SHP77 (cell line): Measurements from ENCODE around the gene PLAC8.
"Not testable (repeated sequence)": the region's sequence is repeated elsewhere in the genome, so short reads cannot be mapped to it uniquely, and the experiment has no call there.

Source experiments
- DNase-seq, 2 experiments: peaks; one replicate each; lab custom pipeline; 2025; lab: John Stamatoyannopoulos, UW

Gene PLAC8

GRCh38 chr4:83114576-83114975 lies at the start of gene PLAC8:
Gene PLAC8, minus strand, starts transcription at chr4:83114729. Its CDS starts 6,808 bp downstream, at chr4:83107921.
- no peak for DNase-seq

GRCh38 chr4:83153417-83153816 lies 38.9 kb upstream of the PLAC8 start:
- DNase-seq: no peak

GRCh38 chr4:83152746-83153145 lies 38.2 kb upstream of the PLAC8 start:
- DNase-seq: no peak

GRCh38 chr4:83151651-83152050 lies 37.1 kb upstream of the PLAC8 start:
- no peak for DNase-seq

GRCh38 chr4:83150653-83151330 lies 36.3 kb upstream of the PLAC8 start:
- DNase-seq: no peak

GRCh38 chr4:83149865-83150652 lies 35.5 kb upstream of the PLAC8 start:
- DNase-seq: no peak

- DNase-seq: no peak
Measured at GRCh38 chr4:83146841-83147240, 32.3 kb upstream of the PLAC8 start.

- not testable (repeated sequence) for DNase-seq
Measured at GRCh38 chr4:83145776-83146175, 31.2 kb upstream of the PLAC8 start.

GRCh38 chr4:83139514-83140156 lies 25.1 kb upstream of the PLAC8 start:
- no peak for DNase-seq

- no peak for DNase-seq
Measured at GRCh38 chr4:83138946-83139345, 24.4 kb upstream of the PLAC8 start.

- DNase-seq: no peak
Measured at GRCh38 chr4:83132065-83132464, 17.5 kb upstream of the PLAC8 start.

- DNase-seq: no peak
Measured at GRCh38 chr4:83129264-83129663, 14.7 kb upstream of the PLAC8 start.

GRCh38 chr4:83128240-83128929 lies 13.9 kb upstream of the PLAC8 start:
- no peak for DNase-seq

- no peak for DNase-seq
Measured at GRCh38 chr4:83125738-83126141, 11.2 kb upstream of the PLAC8 start.

- no peak for DNase-seq
Measured at GRCh38 chr4:83124111-83124780, 9.7 kb upstream of the PLAC8 start.

GRCh38 chr4:83121246-83121645 lies 6.7 kb upstream of the PLAC8 start:
- DNase-seq: no peak

GRCh38 chr4:83118869-83119268 lies 4.3 kb upstream of the PLAC8 start:
- no peak for DNase-seq

- DNase-seq: no peak
Measured at GRCh38 chr4:83115656-83116285, 1.2 kb upstream of the PLAC8 start.

GRCh38 chr4:83115000-83115399 lies 471 bp upstream of the PLAC8 start:
- DNase-seq: no peak

GRCh38 chr4:83113429-83113786 lies 1.1 kb downstream of the PLAC8 start:
- no peak for DNase-seq

GRCh38 chr4:83112678-83113428 lies 1.7 kb downstream of the PLAC8 start:
- DNase-seq: no peak
